ENCODE results near the gene A1BG.

DNA sequence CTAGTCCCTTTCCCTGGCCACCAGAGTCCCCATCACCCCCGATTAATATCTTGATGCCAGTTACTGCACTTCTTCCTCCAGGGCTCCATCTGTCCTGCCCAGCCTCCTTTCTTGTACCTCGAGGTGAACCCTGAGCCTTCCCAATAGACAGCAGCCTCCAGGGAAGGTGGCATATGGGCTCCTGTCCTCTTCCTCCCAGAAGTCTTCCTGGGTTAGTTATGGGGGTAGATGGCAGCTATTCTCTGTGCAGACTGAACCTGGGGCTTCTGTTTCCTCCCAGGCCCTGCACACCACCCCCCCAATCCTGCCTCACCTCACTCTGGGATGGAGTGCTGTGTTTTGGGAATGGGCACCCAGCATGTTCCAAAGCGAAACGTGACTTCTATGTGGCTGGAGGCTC lies 44.8 kb upstream of the A1BG start:
- TF ChIP-seq, protein P1, sequence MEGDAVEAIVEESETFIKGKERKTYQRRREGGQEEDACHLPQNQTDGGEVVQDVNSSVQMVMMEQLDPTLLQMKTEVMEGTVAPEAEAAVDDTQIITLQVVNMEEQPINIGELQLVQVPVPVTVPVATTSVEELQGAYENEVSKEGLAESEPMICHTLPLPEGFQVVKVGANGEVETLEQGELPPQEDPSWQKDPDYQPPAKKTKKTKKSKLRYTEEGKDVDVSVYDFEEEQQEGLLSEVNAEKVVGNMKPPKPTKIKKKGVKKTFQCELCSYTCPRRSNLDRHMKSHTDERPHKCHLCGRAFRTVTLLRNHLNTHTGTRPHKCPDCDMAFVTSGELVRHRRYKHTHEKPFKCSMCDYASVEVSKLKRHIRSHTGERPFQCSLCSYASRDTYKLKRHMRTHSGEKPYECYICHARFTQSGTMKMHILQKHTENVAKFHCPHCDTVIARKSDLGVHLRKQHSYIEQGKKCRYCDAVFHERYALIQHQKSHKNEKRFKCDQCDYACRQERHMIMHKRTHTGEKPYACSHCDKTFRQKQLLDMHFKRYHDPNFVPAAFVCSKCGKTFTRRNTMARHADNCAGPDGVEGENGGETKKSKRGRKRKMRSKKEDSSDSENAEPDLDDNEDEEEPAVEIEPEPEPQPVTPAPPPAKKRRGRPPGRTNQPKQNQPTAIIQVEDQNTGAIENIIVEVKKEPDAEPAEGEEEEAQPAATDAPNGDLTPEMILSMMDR (tag by site-specific recombination; IDR thresholded peaks at IDR 0.05), result no peak
- TF ChIP-seq ZNF792 (tag by site-specific recombination; IDR thresholded peaks at IDR 0.05), result no peak
- no peak for TF ChIP-seq TCF7L2 (IDR thresholded peaks at IDR 0.05; ENCODE audit: borderline replicate concordance, low read depth, low read length)
- TF ChIP-seq ZNF114 (tag by site-specific recombination; IDR thresholded peaks at IDR 0.05), result no peak
- TF ChIP-seq KLF7 (tag by site-specific recombination; IDR thresholded peaks at IDR 0.05; ENCODE audit: borderline replicate concordance), result no peak
- TF ChIP-seq, protein P2, sequence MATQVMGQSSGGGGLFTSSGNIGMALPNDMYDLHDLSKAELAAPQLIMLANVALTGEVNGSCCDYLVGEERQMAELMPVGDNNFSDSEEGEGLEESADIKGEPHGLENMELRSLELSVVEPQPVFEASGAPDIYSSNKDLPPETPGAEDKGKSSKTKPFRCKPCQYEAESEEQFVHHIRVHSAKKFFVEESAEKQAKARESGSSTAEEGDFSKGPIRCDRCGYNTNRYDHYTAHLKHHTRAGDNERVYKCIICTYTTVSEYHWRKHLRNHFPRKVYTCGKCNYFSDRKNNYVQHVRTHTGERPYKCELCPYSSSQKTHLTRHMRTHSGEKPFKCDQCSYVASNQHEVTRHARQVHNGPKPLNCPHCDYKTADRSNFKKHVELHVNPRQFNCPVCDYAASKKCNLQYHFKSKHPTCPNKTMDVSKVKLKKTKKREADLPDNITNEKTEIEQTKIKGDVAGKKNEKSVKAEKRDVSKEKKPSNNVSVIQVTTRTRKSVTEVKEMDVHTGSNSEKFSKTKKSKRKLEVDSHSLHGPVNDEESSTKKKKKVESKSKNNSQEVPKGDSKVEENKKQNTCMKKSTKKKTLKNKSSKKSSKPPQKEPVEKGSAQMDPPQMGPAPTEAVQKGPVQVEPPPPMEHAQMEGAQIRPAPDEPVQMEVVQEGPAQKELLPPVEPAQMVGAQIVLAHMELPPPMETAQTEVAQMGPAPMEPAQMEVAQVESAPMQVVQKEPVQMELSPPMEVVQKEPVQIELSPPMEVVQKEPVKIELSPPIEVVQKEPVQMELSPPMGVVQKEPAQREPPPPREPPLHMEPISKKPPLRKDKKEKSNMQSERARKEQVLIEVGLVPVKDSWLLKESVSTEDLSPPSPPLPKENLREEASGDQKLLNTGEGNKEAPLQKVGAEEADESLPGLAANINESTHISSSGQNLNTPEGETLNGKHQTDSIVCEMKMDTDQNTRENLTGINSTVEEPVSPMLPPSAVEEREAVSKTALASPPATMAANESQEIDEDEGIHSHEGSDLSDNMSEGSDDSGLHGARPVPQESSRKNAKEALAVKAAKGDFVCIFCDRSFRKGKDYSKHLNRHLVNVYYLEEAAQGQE (tag by site-specific recombination; IDR thresholded peaks at IDR 0.05), result no peak
- TF ChIP-seq KLF16 (tag by site-specific recombination; IDR thresholded peaks at IDR 0.05), result no peak
- no peak for TF ChIP-seq ZNF645 (tag by site-specific recombination; IDR thresholded peaks at IDR 0.05)
- no peak for TF ChIP-seq ZNF610 (tag by site-specific recombination; IDR thresholded peaks at IDR 0.05; ENCODE audit: borderline replicate concordance)
- no peak for TF ChIP-seq ZNF239 (tag by site-specific recombination; IDR thresholded peaks at IDR 0.05)
- TF ChIP-seq SP2 (tag by site-specific recombination; IDR thresholded peaks at IDR 0.05), result no peak
- TF ChIP-seq BCL11A (tag by site-specific recombination; IDR thresholded peaks at IDR 0.05; ENCODE audit: low read depth), result no peak
- no peak for TF ChIP-seq ZSCAN30 (tag by site-specific recombination; IDR thresholded peaks at IDR 0.05)

Measured in HEK293 (cell line).